T47D (cell line): Measurements from ENCODE around the gene OGFOD2.

ENCODE experiments used
- DNase-seq, 2 experiments: peaks; one replicate each; pipeline versions ENCODE4 v3.0.0 to v3.0.0-alpha.2; 2011 to 2012; ENCODE audit warnings: low read depth in 1 of 2, low spot score in 1 of 2
- JUND ChIP-seq: IDR thresholded peaks from 2 replicates; pipeline ENCODE4 v1.6.1; 2012; ENCODE audit warnings: low read depth
- in situ Hi-C: cut with HindIII; loops from 2 replicates; pipeline ENCODE4 v1.10.0; 2016; ENCODE audit warnings: low sequenced_read_pairs, low pct_unique_long_range_greater_than_20kb

The OGFOD2 gene

GRCh38 chr12:122958198-122958888 is 16.7 kb upstream of the OGFOD2 start:
- in situ Hi-C loops = no loop called here
- no peak for TF ChIP-seq JUND
- DNase-seq = no peak

DNA sequence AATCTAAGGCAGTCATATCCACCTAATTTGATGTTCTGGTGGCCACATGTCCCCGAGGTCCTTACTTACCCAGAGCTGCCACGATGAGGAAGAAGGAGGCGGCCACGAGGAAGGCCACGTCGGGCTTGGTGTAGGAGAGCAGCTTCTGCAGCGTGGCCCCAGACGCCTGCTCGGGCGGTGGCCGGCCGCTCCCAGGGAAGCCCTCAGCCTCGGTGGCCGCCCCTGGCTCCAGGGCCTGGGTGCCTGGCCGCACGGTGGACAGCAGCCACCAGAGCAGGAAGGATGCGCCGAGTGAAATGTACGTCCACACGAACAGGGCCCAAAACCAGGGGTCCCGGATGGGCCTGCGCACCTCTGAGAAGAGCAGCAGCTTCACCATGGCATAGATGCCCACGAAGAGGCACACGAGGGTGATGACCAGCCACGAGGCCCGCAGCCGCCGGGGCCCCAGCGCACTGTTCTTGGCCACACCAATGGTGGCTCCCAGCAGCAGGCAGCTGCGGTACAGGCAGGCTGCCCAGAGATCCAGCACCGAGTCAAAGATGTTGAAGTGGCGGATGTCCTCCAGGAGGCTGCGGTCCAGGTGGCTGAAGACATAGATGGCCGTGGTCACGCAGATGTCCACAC is 15.4 kb upstream of the OGFOD2 start:
- TF ChIP-seq JUND = no peak
- DNase-seq = no peak
- in situ Hi-C loops = no loop called here

GRCh38 chr12:122960193-122960569 is 14.9 kb upstream of the OGFOD2 start:
- in situ Hi-C loops = no loop called here
- TF ChIP-seq JUND = no peak
- no peak for DNase-seq

- peak; percentile 82 to 88 for DNase-seq
- in situ Hi-C loops = no loop called here
- no peak for TF ChIP-seq JUND
Observed at GRCh38 chr12:122961531-122962329, 13.3 kb upstream of the OGFOD2 start.

DNA sequence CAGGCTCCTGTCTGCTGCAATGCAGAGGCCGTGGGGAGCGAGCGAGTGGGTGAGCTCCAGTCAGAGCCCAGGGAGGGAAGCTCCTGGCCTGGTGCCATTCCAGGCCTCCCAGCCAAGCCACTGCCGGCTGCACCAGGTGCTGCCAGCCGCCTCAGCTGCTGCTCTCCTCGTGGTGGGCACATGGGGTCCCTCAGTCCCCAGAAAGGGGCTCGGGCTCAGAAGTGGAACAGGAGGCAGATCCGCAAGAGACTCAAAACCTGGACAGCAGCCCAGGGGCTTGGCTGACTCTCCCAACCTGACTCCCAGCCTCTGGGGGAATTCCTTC is 11.1 kb upstream of the OGFOD2 start:
- no peak for TF ChIP-seq JUND
- DNase-seq = no peak
- in situ Hi-C loops = no loop called here

DNA sequence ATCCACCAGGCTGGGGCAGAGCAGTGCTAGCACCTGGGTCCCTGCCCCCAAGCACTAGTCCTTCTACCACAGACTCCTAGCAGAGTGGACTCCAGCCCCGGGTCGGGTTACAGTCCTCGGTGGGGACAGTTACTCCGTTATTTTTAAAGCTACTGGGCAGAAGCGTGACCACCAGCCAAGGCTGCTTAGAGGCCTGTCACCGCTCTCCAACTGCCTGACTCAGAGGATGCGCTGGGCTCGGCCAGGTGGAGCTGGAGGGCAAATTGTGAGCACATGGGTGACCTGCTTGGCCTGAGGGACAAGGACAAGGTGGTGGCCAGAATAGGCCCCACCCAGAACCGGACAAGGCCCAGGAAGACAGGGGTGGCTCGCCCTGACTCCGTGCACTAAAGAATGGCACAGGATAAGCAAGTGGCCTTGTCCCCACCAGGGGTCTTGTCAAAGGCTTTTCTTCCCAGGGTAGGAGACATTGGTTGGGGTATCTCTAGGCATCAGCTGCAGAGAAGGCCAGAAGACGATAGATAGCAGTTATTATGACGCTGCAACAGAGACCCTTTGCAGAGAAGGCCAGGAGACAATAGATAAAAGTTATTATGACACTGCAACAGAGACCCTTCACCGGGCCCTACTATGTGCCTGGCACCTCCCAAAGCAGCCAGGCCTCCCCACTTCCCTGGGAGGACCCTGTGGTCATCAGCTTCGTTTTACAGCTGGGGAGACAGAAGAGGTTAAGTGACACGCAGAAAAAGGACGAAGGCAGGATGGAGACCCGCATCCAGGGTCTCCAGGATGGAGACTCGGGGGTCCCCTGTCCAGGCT is 10.4 kb upstream of the OGFOD2 start:
- DNase-seq = no peak
- in situ Hi-C loops = no loop called here
- no peak for TF ChIP-seq JUND

DNA sequence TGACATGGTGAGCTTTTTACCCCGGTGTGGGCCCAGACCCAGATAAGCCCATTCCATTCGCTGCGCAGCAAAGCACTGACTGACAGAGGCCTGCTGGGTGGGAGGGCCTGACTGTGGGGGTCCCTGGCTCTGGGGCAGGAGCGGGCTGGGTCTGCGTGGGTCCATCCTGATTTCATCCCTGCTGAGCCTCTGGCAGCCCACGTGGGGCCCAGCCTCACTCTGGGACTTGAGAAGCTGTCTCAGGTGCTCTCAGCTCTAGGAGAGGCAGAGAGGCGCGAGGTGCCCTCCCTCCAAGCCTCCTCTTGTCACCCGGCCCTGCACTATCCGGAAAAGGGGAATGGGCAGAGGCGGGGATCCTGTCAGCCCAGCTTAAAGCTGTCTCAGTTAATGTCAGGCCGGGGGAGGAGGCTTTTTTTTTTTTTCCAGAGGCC is 9.7 kb upstream of the OGFOD2 start:
- no peak for DNase-seq
- no peak for TF ChIP-seq JUND
- in situ Hi-C loops = no loop called here

DNA sequence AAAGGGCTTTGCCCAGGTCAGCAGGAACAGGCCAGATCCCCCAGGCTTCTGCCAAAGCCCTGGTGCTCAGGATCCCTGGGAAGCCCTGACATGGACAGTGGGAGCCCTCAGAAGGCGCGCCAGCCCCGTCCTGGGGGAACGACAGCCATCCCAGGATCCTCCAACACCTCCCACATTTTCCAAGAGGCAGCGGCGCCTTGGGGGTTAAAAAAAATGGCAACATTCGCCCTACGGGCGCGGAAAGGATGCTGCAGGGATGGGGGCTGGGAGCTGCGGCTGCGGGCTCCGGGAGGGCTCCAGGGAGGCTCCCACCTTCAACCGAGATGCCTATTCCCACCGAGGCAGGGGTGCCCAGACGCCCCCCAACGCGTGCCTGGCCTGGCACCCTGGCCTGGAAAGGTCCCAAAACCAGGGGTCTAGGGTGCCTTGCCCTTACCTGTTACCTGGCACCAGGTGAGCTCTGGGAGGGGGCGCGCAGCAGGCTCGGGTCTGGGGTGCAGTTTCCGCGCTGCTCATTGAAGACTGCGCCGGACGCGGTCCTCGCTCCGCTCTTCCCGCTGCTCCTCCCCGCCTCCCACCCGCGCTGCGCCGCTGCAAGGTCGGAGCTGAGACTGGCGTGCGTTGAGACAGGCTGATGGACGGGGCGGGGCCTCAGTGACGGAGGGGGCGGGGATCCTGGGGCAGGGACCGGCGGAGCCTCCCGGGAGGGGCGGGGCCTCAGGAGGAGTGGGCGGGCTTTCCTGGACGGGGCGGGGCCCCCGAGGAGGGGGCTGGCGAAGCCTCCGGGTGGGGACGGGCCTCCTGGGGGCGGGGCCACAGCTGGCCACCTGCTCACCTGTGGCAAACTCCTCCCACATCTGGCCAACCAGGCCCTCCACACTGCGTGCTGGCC is 8.9 kb upstream of the OGFOD2 start, which contains the start of gene ABCB9:
TSS of gene ABCB9 (minus strand) at position 613 of the 892 bp plus-strand sequence. CDS start 6,228 bp downstream, outside the sequence.
- in situ Hi-C loops = no loop called here
- no peak for TF ChIP-seq JUND
- peak; percentile 97 to 98 for DNase-seq

- in situ Hi-C loops = no loop called here
- no peak for TF ChIP-seq JUND
- DNase-seq = no peak
Observed at GRCh38 chr12:122966743-122967550, 8.1 kb upstream of the OGFOD2 start.

DNA sequence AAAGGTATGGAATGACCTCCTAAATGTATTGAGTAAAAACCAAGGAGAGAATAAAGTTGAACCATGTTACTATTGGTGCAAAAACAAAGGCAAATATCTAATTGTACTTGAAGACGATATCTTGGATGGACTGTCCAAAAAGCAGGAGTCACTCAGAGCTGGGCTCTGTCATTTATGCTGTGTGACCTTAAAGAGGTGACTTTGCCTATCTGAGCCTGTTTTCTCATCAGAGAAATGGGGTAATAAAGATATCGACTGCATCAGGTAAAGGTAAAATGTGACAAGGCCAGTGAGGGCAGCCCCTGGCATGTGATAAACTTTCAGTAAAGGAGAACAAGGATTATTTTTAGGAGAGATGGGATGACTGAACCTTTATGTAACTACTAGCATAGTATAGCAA is 6.9 kb upstream of the OGFOD2 start:
- DNase-seq = no peak
- no peak for TF ChIP-seq JUND
- in situ Hi-C loops = no loop called here

GRCh38 chr12:122969676-122970075 is 5.4 kb upstream of the OGFOD2 start:
- DNase-seq = no peak
- in situ Hi-C loops = no loop called here
- TF ChIP-seq JUND = no peak
